Activated T-helper 1 cell treated with anti-CD3 and anti-CD28 coated beads, Interleukin-2, amount 50 U/mL, for 16 hours (primary cell): ENCODE measurements around the gene PPP2R1B.

Experiments used
- DNase-seq, 2 donors: peaks; one replicate each; pipeline ENCODE4 v3.0.0-alpha.2; 2020; ENCODE audit warnings: low read depth in 1 of 2, low spot score in 1 of 2

PPP2R1B gene

GRCh38 chr11:111698852-111699559 is 67.2 kb downstream of the PPP2R1B start:
- DNase-seq: no peak

- no peak for DNase-seq
These were observed 68.2 kb downstream of the PPP2R1B start for GRCh38 chr11:111697933-111698371.

- no peak for DNase-seq
These were observed 69.6 kb downstream of the PPP2R1B start for GRCh38 chr11:111696556-111696955.

GRCh38 chr11:111694851-111695250 is 71.3 kb downstream of the PPP2R1B start:
- no peak for DNase-seq

- DNase-seq: no peak
These were observed 72.8 kb downstream of the PPP2R1B start for GRCh38 chr11:111693224-111693937.

- DNase-seq: no peak
These were observed 74.4 kb downstream of the PPP2R1B start for GRCh38 chr11:111691741-111692140.

- DNase-seq: no peak
These were observed 75.0 kb downstream of the PPP2R1B start for GRCh38 chr11:111691176-111691575.

GRCh38 chr11:111688013-111688412 is 78.2 kb downstream of the PPP2R1B start:
- DNase-seq: no peak

GRCh38 chr11:111684251-111684650 is 81.9 kb downstream of the PPP2R1B start:
- no peak for DNase-seq

DNA sequence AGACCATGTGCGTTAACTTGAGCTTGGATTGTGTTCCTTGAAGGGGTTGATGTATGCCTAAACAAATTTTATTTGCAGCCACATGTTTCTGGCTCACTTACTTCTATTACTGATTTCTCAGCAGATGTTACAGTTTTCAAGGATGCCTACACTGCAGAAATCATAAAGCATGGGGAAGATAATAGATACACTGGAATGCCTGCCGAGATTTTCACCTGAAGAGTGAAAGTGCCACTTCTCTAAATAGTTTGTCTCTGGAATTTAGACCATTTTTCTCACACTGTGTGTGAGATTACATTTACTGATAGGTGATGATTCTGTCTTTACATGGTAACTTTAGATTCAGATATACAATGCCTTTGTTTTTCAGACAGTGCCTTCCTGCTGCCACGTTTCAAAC is 82.4 kb downstream of the PPP2R1B start:
- DNase-seq: no peak

DNA sequence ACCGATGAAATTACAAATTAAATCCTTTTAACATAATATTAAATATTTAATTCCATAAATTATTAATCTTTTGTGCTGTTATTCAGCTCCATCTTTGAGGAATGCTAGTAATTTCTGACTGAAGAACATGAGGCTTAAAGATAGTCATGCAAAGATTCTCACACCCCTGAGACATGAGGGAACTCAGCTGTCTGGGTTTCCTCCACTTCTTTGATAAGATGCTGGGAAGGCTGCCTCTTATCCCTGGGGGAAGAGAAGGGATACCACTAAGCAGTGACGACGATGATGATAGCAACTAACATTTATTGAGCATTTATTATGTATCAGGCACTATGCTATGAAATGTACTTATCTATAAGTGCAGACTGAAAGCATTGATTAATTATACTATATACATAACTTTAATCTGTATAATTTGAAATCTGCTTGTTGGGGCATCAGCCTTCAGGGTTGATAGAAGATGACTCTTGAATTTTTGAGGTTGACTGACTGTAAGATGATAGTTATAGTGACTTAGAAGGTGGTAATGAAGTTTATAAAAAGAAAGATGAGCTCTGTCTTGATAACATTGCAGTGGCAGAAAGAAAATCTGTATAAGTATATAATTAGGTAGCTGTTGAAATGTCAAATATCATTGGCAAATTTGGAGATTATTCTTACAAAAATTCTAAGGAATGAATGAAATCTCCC is 85.6 kb downstream of the PPP2R1B start:
- DNase-seq: no peak
